Activated gamma-delta T cell treated with Interleukin-2 at 50 U/mL for 16 hours (primary cell): ENCODE measurements around the gene ASB3.
"Not testable (repeated sequence)": the region's sequence is repeated elsewhere in the genome, so short reads cannot be mapped to it uniquely, and the experiment has no call there.

Experiments used
- DNase-seq: peaks from one replicate; pipeline ENCODE4 v3.0.0-alpha.2; 2020

The ASB3 gene

GRCh38 chr2:53729143-53729762, 57.5 kb downstream of the ASB3 start:
- no peak for DNase-seq

DNA sequence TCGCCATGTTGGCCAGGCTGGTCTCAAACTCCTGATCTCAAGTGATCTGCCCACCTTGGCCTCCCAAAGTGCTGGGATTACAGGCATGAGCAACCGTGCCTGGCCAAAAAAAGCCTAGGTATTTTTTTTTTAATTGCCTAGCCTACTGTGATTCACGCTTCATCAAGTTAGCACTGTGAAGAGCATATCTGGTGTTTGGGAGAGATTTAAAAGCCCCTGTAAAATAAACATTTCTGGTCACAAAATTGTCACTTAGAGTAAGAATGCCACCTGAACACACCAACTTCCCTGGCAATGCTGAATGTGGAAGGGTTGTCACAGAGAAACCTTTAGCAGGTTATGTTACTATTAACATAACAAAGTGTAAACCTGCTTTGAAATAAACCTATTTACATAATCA, 58.8 kb downstream of the ASB3 start:
- DNase-seq = no peak

DNA sequence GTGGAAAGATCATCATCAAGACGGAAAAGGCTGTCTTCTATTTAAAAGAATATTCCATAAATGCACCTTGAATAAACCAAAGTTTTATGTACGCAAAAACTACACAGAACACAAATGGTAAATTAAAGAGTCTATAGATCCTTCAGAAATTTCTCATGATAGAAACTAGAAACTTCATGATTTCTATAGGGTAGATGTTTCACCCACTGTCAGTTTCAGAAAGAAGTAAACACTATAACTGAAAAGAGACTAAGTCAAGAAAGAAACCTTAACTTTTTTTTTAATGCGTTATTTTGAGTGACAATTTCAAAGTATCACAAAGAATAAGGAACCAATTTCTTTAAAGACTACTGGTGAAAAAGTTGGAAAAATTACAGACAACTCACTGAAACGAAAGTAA, 61.1 kb downstream of the ASB3 start:
- DNase-seq = no peak

DNA sequence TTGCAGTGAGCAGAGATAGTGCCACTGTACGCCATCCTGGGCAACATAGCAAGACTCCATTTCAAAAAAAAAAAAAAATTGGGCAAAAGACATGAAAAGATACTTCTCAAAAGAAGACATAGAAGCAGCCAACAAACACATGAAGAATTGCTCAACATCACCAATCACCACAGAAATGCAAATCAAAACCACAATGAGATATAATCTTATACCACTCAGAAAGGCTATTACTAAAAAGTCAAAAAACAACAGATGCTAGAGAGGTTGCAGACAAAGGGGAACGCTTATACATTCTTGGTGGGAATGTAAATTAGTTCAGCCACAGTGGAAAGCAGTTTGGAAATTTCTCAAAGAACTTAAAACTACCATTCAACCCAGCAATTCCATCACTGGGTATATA, 62.2 kb downstream of the ASB3 start:
- DNase-seq = no peak

- not testable (repeated sequence) for DNase-seq
Observed at GRCh38 chr2:53720944-53721343, 65.8 kb downstream of the ASB3 start.

DNA sequence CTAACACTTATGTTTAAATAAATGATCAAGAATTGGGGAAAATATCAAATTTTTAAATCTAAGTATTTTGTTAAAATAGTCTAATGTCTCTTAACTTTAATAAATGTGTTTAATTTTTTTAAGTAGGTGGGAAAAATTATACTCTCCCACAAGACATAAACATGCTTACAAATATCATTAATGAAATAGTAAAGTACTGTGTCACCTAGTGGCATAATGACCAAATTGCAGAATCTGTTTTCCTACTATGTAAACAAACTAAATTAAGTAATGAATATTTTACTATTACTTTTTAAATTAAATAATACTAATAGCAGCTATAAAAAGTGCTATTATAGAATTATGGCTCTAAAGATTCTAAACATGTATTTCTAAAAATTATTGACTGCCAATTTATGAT, 71.2 kb downstream of the ASB3 start:
- no peak for DNase-seq

DNA sequence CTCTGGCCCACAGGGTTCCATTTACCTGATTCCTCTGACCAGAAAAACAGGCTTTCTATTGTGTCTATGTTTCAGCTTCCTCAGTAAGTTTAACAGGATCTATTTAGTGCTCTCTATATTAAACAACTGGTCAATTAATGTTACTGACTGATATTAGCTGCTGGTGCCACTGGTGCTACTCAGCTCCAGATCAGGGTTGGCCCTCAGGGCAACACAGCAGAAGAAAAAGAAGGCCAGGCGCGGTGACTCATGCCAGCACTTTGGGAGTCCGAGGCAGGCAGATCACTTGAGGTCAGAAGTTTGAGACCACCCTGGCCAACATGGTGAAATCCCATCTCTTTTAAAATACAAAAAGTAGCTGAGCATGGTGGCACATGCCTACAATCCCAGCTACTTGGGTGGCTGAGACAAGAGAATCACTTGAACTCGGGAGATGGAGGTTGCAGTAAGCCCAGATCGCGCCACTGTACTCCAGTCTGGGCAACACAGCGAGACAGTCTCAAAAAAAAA, 75.4 kb downstream of the ASB3 start:
- no peak for DNase-seq

DNA sequence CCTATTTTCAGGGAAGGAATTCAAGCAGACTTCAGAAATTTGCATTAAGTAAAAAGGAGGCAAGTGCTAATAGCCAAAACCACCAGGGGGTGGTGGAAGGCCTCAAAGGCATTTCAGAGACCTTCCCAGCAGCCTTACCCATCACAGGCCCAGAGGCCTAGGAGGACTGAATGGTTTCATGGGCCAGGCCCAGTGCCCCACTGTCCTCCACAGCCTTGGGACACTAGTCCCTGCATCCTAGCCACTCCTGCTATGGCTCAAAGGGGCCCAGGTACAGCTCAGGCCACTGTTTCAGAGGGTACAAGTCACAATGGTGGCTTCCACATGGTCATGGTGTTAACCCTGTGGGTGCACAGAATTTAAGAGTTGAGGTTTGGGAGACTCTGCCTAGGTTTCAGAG, 77.8 kb downstream of the ASB3 start:
- DNase-seq = no peak

GRCh38 chr2:53701221-53701620, 85.5 kb downstream of the ASB3 start:
- DNase-seq = no peak

DNA sequence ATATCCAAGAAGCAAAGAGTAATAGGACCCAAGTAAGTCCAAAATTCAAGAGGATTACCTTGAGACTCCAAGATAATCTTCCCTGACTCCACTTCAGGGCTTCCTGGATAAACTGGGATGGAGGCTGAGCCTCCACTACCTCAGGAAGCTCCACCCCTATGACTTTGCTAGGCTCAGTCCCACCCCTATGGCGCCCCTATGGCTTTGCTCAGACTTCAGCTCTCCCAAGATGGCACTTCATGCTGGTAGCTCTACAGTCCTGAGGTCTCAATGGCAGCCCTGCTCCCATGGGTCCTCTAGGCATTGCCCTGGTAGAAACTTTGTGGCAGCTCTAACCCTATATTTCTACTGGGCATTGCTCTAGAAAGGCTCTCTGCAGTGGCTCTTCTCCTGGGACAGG, 89.1 kb downstream of the ASB3 start:
- no peak for DNase-seq

DNA sequence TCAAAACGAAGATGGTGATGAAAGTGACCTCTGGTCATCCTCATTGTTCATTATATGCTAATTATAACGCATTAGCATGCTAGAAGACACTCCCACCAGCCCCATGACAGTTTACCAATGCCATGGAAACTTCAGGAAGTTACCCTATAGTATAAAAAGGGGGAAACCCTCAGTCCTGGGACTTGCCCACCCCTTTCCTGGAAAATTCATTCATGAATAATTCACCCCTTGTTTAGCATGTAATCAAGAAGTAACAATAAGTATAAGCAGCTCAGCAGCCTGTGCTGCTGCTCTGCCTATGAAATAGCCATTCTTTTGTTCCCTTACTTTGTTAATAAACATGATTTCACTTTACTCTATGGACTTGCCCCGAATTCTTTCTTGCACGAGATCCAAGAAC, 89.7 kb downstream of the ASB3 start:
- no peak for DNase-seq

DNA sequence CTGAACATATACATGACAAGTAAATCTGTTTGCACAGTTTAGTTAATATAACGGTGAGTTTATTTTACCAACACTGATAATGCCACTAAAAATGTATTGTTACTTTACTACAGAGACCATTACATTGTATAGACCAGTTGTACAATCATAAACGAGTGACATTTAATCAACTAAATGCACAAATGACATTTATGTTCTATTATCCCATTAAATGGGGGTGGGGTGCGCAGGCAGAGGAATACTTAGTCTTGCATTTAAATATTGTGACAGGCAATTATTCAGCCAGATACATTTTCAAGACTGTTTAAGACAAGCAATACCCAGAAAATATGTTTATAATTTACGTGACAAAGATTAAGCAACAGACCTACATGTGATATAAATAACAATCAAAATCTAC, 91.2 kb downstream of the ASB3 start:
- DNase-seq = no peak

DNA sequence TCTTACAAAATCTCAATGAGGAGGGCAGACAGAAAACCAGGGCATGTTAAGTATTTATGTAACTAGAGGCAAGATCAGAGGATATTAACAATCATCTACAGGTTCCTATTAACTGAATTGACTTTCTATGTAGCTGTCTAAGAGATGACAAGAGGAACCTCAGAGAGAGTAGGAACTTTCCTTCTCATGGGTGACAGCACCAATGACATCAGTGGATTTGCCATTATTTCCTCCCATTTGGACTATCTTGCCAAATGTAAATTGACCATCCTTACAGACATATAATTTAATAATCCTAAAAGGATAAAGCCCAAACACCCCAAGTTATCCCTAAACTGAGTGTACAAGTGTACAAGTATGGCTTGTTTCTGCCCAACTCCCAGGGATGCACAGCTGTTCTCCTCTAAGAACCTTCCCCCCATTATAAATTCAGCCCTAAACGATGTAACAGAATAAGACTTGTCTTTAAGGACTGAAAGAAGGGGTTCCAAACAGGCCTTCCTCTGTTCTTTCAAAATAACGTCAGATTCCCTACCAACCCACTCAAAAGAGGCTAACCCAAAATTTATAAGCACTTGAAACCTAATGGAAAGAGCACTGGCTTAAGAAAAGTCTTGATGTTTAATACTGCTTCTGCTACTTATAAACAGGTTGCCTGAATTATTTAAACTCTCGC, 92.5 kb downstream of the ASB3 start:
- DNase-seq = no peak

GRCh38 chr2:53690876-53691275, 95.9 kb downstream of the ASB3 start:
- no peak for DNase-seq

GRCh38 chr2:53672881-53673522, 113.8 kb downstream of the ASB3 start:
- no peak for DNase-seq

DNA sequence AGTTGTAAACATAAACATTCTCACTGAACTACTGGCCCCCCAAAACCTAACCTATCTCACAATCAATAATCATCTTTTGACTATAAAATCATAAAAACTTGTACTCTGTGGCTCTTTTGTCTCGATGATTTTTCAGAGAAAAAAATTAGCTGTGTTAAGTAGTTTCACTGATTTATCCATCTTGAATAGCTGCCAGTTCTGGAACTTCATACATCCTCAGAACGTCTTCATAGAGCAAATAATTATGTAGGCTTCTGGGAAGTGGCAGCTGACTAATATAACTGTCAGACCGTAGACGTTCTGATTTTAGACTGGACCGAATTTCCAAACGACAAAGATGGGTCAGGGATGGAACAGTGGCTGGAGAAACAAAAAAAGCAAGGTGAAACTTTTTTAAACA, 116.4 kb downstream of the ASB3 start:
- no peak for DNase-seq

GRCh38 chr2:53668624-53669026, 118.1 kb downstream of the ASB3 start:
- DNase-seq = no peak

DNA sequence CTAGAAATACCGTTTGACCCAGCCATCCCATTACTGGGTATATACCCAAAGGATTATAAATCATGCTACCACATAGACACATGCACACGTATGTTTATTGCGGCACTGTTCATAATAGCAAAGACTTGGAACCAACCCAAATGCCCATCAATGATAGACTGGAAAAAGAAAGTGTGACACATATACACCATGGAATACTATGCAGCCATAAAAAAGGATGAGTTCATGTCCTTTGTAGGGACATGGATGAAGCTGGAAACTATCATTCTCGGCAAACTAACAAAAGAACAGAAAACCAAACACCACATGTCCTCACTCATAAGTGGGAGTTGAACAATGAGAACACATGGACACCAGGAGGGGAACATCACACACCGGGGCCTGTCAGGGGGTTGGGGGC, 119.6 kb downstream of the ASB3 start:
- not testable (repeated sequence) for DNase-seq

DNA sequence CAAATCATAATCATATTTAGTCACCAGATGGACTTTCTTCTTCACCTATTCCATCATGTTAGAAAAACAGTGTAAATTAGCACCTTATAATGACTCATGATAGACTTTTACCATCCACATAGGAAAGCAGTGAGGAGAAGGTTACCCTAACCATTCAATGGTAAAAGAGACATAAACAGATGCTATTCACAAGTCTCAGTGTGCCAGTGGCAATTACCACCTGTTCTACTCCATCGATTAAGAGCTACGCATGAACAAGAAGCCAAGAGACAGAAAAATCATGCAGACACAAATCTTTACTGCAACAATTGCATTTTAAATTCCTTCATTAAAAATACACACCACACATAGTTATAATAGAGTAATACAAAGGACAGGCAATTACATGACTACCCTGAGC, 125.9 kb downstream of the ASB3 start:
- no peak for DNase-seq

GRCh38 chr2:53658474-53658873, 128.3 kb downstream of the ASB3 start:
- not testable (repeated sequence) for DNase-seq

- no peak for DNase-seq
Observed at GRCh38 chr2:53655256-53655655, 131.5 kb downstream of the ASB3 start.

GRCh38 chr2:53654396-53654795, 132.4 kb downstream of the ASB3 start:
- DNase-seq = no peak

DNA sequence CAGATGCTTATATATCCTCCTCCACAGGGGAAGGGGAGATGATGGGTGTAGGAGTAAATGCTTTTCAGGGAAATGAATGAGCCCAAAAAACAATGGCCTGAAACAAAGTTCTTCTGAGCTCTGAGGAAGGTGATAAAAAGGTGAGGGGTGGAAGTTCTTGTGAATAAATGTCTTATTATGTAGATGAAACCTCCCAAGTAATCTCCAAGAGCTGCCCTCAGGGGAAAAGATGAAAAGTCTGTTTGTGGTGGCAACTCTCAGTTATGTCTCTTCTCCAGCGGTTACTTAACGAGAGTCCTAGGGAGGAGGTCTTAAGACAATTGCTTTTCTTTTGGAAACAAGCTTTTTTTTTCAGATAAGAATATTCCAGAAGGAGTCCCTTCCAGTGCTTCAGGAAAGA, 134.6 kb downstream of the ASB3 start:
- no peak for DNase-seq

- no peak for DNase-seq
Observed at GRCh38 chr2:53646788-53647187, 140.0 kb downstream of the ASB3 start.
